HL-60 (cell line): ENCODE results near the gene INO80C.

Experiments
- DNase-seq, 2 experiments: peaks; one replicate each; pipeline ENCODE4 v3.0.0-alpha.2; 2010 to 2020; ENCODE audit warnings: low read depth in 1 of 2, low spot score in 1 of 2
- H3K27ac ChIP-seq: fragments of 250-450 bp; sonication (Bioruptor Pico); replicated peaks from 2 replicates; pipeline ENCODE4 v1.5.1; 2020; ENCODE audit warnings: mild to moderate bottlenecking, moderate library complexity
- H3K27me3 ChIP-seq: fragments of 250-450 bp; sonication (Bioruptor Pico); 2 replicates; pipeline ENCODE4 v1.5.1; 2021; ENCODE audit warnings: mild to moderate bottlenecking, moderate library complexity; ENCODE audit not compliant: insufficient read depth, poor library complexity, severe bottlenecking
- H3K4me3 ChIP-seq: replicated peaks from 2 replicates; pipeline ENCODE4 v1.5.1; 2011; ENCODE audit warnings: mild to moderate bottlenecking, control low read depth, low read length; ENCODE audit not compliant: insufficient read depth
- GABPA ChIP-seq: IDR thresholded peaks from 2 replicates; pipeline ENCODE4 v1.6.1; 2012; ENCODE audit warnings: low read depth
- POLR2AphosphoS5 ChIP-seq: IDR thresholded peaks from 2 replicates; pipeline ENCODE4 v1.6.1; 2012; ENCODE audit warnings: low read depth
- SPI1 ChIP-seq: IDR thresholded peaks from 2 replicates; pipeline ENCODE4 v1.6.1; 2012; ENCODE audit warnings: low read depth, mild to moderate bottlenecking, borderline replicate concordance
- TF ChIP-seq, protein P1 (sequence below): IDR thresholded peaks from one replicate; pipeline ENCODE4 v1.5.1; 2011; ENCODE audit warnings: low read length, control low read depth, inconsistent platforms; ENCODE audit not compliant: insufficient read depth
- TF ChIP-seq, protein P2 (sequence below): IDR thresholded peaks from 2 replicates; pipeline ENCODE4 v1.6.1; 2012; ENCODE audit warnings: low read depth; ENCODE audit not compliant: insufficient replicate concordance

The INO80C gene

DNA sequence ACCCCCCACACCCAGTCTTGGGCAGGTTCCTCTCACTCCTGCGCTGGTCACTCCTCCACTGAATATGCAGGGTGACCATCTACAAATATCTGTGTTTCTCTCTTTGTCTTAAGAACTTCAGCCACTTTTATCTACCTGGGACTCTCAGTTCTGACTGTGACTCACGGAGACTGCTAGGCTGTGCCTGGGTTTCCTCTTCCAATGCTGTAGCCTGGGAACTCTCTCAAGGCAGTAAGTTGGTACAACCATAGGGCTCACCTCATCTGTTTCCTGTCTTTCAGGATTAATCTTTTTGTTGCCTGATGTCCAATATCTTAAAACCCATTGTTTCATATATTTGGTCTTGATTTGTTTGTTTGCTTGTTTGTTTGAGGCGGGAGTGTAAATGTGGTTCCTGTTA lies 73.4 kb downstream of the INO80C start:
- H3K27me3 ChIP-seq: no peaks in the 10 kb centered on the region
- no peak overlapping the region for H3K27ac ChIP-seq
- DNase-seq: no peak
- no peak overlapping the region for H3K4me3 ChIP-seq
- TF ChIP-seq SPI1 (no peak), GABPA (no peak)
- TF ChIP-seq, protein P1, sequence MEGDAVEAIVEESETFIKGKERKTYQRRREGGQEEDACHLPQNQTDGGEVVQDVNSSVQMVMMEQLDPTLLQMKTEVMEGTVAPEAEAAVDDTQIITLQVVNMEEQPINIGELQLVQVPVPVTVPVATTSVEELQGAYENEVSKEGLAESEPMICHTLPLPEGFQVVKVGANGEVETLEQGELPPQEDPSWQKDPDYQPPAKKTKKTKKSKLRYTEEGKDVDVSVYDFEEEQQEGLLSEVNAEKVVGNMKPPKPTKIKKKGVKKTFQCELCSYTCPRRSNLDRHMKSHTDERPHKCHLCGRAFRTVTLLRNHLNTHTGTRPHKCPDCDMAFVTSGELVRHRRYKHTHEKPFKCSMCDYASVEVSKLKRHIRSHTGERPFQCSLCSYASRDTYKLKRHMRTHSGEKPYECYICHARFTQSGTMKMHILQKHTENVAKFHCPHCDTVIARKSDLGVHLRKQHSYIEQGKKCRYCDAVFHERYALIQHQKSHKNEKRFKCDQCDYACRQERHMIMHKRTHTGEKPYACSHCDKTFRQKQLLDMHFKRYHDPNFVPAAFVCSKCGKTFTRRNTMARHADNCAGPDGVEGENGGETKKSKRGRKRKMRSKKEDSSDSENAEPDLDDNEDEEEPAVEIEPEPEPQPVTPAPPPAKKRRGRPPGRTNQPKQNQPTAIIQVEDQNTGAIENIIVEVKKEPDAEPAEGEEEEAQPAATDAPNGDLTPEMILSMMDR: no peak

DNA sequence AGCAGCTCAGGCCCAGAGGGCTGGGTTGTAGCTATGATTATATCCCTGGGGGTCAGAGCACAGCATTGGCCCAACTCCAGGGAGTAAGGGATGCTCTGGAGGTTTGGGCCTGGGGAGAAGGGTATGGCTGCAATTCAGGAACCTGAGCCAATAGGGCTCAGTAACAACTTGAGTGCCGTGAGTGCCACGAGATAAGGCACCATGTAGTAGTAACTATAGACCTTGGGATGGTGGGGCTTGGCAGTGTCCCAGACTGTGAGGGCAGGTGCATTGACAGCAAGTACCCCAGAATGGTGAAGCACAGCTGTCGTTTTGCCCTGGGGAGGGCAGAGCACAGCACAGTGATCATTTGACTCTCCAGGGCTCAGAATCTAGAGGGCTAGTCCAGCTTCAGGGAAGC lies 75.5 kb downstream of the INO80C start:
- no peak overlapping the region for H3K27ac ChIP-seq
- DNase-seq: no peak
- H3K27me3 ChIP-seq: no peaks in the 10 kb centered on the region
- no peak overlapping the region for H3K4me3 ChIP-seq
- TF ChIP-seq SPI1: no peak
- TF ChIP-seq GABPA: no peak
- TF ChIP-seq, protein P2, sequence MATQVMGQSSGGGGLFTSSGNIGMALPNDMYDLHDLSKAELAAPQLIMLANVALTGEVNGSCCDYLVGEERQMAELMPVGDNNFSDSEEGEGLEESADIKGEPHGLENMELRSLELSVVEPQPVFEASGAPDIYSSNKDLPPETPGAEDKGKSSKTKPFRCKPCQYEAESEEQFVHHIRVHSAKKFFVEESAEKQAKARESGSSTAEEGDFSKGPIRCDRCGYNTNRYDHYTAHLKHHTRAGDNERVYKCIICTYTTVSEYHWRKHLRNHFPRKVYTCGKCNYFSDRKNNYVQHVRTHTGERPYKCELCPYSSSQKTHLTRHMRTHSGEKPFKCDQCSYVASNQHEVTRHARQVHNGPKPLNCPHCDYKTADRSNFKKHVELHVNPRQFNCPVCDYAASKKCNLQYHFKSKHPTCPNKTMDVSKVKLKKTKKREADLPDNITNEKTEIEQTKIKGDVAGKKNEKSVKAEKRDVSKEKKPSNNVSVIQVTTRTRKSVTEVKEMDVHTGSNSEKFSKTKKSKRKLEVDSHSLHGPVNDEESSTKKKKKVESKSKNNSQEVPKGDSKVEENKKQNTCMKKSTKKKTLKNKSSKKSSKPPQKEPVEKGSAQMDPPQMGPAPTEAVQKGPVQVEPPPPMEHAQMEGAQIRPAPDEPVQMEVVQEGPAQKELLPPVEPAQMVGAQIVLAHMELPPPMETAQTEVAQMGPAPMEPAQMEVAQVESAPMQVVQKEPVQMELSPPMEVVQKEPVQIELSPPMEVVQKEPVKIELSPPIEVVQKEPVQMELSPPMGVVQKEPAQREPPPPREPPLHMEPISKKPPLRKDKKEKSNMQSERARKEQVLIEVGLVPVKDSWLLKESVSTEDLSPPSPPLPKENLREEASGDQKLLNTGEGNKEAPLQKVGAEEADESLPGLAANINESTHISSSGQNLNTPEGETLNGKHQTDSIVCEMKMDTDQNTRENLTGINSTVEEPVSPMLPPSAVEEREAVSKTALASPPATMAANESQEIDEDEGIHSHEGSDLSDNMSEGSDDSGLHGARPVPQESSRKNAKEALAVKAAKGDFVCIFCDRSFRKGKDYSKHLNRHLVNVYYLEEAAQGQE: no peak
- no peak for TF ChIP-seq POLR2AphosphoS5
- TF ChIP-seq, protein P1: no peak

DNA sequence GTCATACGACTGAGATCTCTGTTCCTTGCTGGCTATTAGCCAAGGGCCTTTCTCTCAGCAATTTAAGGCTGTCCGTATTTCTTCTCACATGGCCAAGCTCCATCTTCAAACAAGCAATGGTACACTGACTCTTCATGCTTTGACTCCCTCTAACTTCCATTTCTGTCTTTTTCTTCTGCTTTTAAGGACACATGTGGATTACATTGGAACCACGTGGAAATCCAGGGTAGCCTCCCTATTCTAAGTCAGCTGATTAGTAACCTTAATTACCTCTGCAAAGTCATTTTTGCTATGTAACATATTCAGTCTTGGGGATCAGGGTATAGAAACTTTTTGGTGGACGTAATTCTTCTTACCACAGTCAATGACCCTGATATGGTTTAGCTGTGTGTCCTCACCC lies 79.2 kb downstream of the INO80C start:
- H3K4me3 ChIP-seq: no peak overlapping the region
- H3K27ac ChIP-seq: no peak overlapping the region
- DNase-seq: no peak
- H3K27me3 ChIP-seq: no peaks in the 10 kb centered on the region
- TF ChIP-seq POLR2AphosphoS5 (no peak), SPI1 (no peak), GABPA (no peak)
- TF ChIP-seq, protein P1: no peak
- TF ChIP-seq, protein P2: no peak
